GM12878 (cell line): ENCODE results near the gene RASGRP2. TPM values are rescaled to one million over a fixed set of nuclear protein-coding genes. Genes with fewer than 3 reads are reported as not detected.

Experiments used
- ATAC-seq: fragments of 200-7000 bp; cut with Tn5 transposase; 3 replicates; pipeline ENCODE4 v1.9.1; 2020; ENCODE audit warnings: mild to moderate bottlenecking, moderate library complexity
- BruUV-seq: library from RNA; stranded (reverse); fragments of 400-500 nt; replicated peaks from 2 replicates; lab custom pipeline; 2021; lab: Mats Ljungman, UMichigan
- CTCF ChIA-PET: fragments of 300-600 bp; sonication (Branson Sonifier 250); formaldehyde crosslinking; extraction: SDS; loops from one replicate; lab custom pipeline; 2021; ENCODE audit warnings: inconsistent platforms; lab: Yijun Ruan, JAX
- POLR2A ChIA-PET: fragments of 350-600 bp; formaldehyde crosslinking; extraction: SDS; loops from one replicate; lab custom pipeline; 2021; ENCODE audit warnings: inconsistent platforms; lab: Charles Lee
- RAD21 ChIA-PET: fragments of 300-600 bp; sonication (Branson Sonifier 250); formaldehyde crosslinking; loops from one replicate; lab custom pipeline; 2023; ENCODE audit warnings: antibody characterized with exemption; ENCODE audit not compliant: unreplicated experiment; lab: Charles Lee
- SMC1A ChIA-PET: fragments of 300-600 bp; sonication (Branson Sonifier 250); formaldehyde crosslinking; loops from one replicate; lab custom pipeline; 2023; ENCODE audit not compliant: unreplicated experiment, uncharacterized antibody; lab: Charles Lee
- DNase-seq: peaks from one replicate; pipeline ENCODE4 v3.0.0-alpha.2; 2011; ENCODE audit warnings: low read depth, low spot score
- FAIRE-seq: peaks from 3 replicates; lab custom pipeline; 2011; peaks lifted over from hg19 to GRCh38; lab: Jason Lieb, UNC
- H2AFZ ChIP-seq: 2 replicates; pipeline ENCODE4 v1.6.0; 2011; ENCODE audit warnings: low read depth, low read length, control low read depth; ENCODE audit not compliant: control insufficient read depth
- H3K27ac ChIP-seq: 2 replicates; pipeline ENCODE4 v1.5.1; 2011; ENCODE audit warnings: control low read depth; ENCODE audit not compliant: control insufficient read depth, insufficient read depth
- H3K27me3 ChIP-seq, 2 experiments: replicated peaks in 1 of 2; 2 replicates each; pipeline versions ENCODE4 v1.6.0 to v1.6.1; 2011; ENCODE audit warnings: low read length in 1 of 2; ENCODE audit not compliant: control insufficient read depth in 2 of 2, insufficient read depth in 2 of 2
- H3K36me3 ChIP-seq, 2 experiments: 2 replicates each; pipeline ENCODE4 v1.5.1; 2011; ENCODE audit warnings: low read length in 1 of 2; ENCODE audit not compliant: control insufficient read depth in 2 of 2, insufficient read depth in 2 of 2
- H3K4me1 ChIP-seq: 2 replicates; pipeline ENCODE4 v1.6.1; 2011; ENCODE audit warnings: mild to moderate bottlenecking, low read length, moderate library complexity, mixed read lengths; ENCODE audit not compliant: control insufficient read depth, insufficient read depth
- H3K4me2 ChIP-seq: 2 replicates; pipeline ENCODE4 v1.6.0; 2011; ENCODE audit warnings: control low read depth; ENCODE audit not compliant: control insufficient read depth, insufficient read depth
- H3K4me3 ChIP-seq: fragments of 200-600 bp; sonication (generic); 2 replicates; pipeline ENCODE4 v1.5.1; 2016
- H3K79me2 ChIP-seq: 2 replicates; pipeline ENCODE4 v1.6.0; 2011; ENCODE audit warnings: low read length; ENCODE audit not compliant: control insufficient read depth, insufficient read depth
- H3K9ac ChIP-seq: 2 replicates; pipeline ENCODE4 v1.8.0; 2011; ENCODE audit warnings: low read length, control low read depth, mixed read lengths; ENCODE audit not compliant: control insufficient read depth, insufficient read depth
- H3K9me3 ChIP-seq: replicated peaks from 3 replicates; pipeline ENCODE4 v1.5.1; 2011; ENCODE audit warnings: mild to moderate bottlenecking, low read length; ENCODE audit not compliant: control insufficient read depth, insufficient read depth
- H4K20me1 ChIP-seq: 2 replicates; pipeline ENCODE4 v1.6.0; 2011; ENCODE audit not compliant: control insufficient read depth, insufficient read depth
- BCL11A ChIP-seq: IDR thresholded peaks from 2 replicates; pipeline ENCODE4 v1.6.1; 2011; ENCODE audit warnings: low read depth, low read length
- DPF2 ChIP-seq: fragments of 450-650 bp; IDR thresholded peaks from 2 replicates; pipeline ENCODE4 v1.6.1; 2017; ENCODE audit warnings: mild to moderate bottlenecking
- IRF3 ChIP-seq: fragments of 450-650 bp; IDR thresholded peaks from 2 replicates; pipeline ENCODE4 v1.6.1; 2014; ENCODE audit warnings: mild to moderate bottlenecking
- RAD21 ChIP-seq: IDR thresholded peaks from 2 replicates; pipeline ENCODE4 v1.6.1; 2011; ENCODE audit warnings: mild to moderate bottlenecking, low read depth, low read length, moderate library complexity; ENCODE audit not compliant: insufficient read depth
- RAD51 ChIP-seq: fragments of 450-650 bp; IDR thresholded peaks from 2 replicates; pipeline ENCODE4 v1.6.1; 2016; ENCODE audit warnings: moderate library complexity, mild to moderate bottlenecking, inconsistent platforms
- SIX5 ChIP-seq: IDR thresholded peaks from 2 replicates; pipeline ENCODE4 v1.6.1; 2011; ENCODE audit warnings: mild to moderate bottlenecking, low read depth, low read length, moderate library complexity; ENCODE audit not compliant: severe bottlenecking
- SREBF2 ChIP-seq: IDR thresholded peaks from 2 replicates; pipeline ENCODE4 v1.6.1; 2012; ENCODE audit warnings: mild to moderate bottlenecking, low read length
- TCF3 ChIP-seq: IDR thresholded peaks from 2 replicates; pipeline ENCODE4 v1.6.1; 2012; ENCODE audit warnings: low read depth, mild to moderate bottlenecking, low read length, borderline replicate concordance; ENCODE audit not compliant: insufficient read depth
- ZNF24 ChIP-seq: fragments of 450-650 bp; IDR thresholded peaks from 2 replicates; pipeline ENCODE4 v1.6.1; 2017; ENCODE audit warnings: antibody characterized with exemption, mild to moderate bottlenecking
- WGBS: methylation state at CpG from one replicate; pipeline ENCODE4 v1.1.6; 2016; ENCODE audit warnings: low lambda C conversion rate; ENCODE audit not compliant: insufficient replicate concordance, insufficient coverage; ENCODE audit errors: missing lambda C conversion rate; 5-methylcytosine and 5-hydroxymethylcytosine counted together
- in situ Hi-C: fragments of 300-500 bp; cut with MboI; formaldehyde crosslinking; loops from 9 replicates; pipeline ENCODE4 v1.14.3; 2018; ENCODE audit warnings: mixed read lengths
- intact Hi-C: fragments of 100-400 bp; cut with micrococcal nuclease; formaldehyde crosslinking; loops from one replicate; pipeline ENCODE4 v1.14.2; 2022; ENCODE audit not compliant: unreplicated experiment
- polyA plus RNA-seq, 11 experiments: library from polyadenylated mRNA; depleted of rRNA in 4 of 11; unstranded in 6 of 11; stranded (reverse) in 5 of 11; fragments of >200 nt; fragmentation: Nextera tagmentation in 4 of 11; fragmentation: Illumina TruSeq in 1 of 11; extraction: Ambion mirVana in 4 of 11; extraction: Trizol in 1 of 11; gene quantifications; 1 replicate in 1 of 11; 2 replicates in 10 of 11; pipeline versions ENCODE4 v1.2.1 to v1.2.3, GENCODE V29; 2011 to 2016; ENCODE audit warnings: inconsistent platforms in 2 of 11, missing spikeins in 2 of 11, low read depth in 1 of 11
- total RNA-seq, 4 experiments: library from RNA; depleted of rRNA in 3 of 4; stranded (reverse); fragments of >200 nt in 3 of 4; fragmentation: Illumina TruSeq in 1 of 4; extraction: Trizol in 1 of 4; gene quantifications; 2 replicates each; pipeline versions ENCODE4 v1.2.1 to v1.2.3, GENCODE V29; 2013 to 2021

Gene RASGRP2
- total and polyA plus RNA-seq, 10 of the 15 experiments (the other 5 are each of a cell fraction or from before 2014, with no cell fraction given) = 0.26 to 9.0 (median 5.4) TPM

- H2AFZ ChIP-seq = no peak overlapping the region
- CTCF ChIA-PET = interaction anchor here (0.9 to 1.2 kb wide), 2 partner anchors 9 to 10 kb away, joined by 3 read pairs; no protein-coding TSS in a partner anchor
- ATAC-seq = no peak
- BruUV-seq = no TSS peak
- H3K9ac ChIP-seq = no peak overlapping the region
- peaks cover 5 to 16% of the 10 kb centered on the region in 2 experiments; a peak in 3 of 4 replicates for H3K36me3 ChIP-seq
- DNase-seq = no peak
- no peaks in the 10 kb centered on the region for H3K9me3 ChIP-seq
- H3K27me3 ChIP-seq = no peaks in the 10 kb centered on the region
- RAD21 ChIA-PET = no interaction called here
- POLR2A ChIA-PET = interaction anchor here (0.5 kb wide), 1 partner anchor 616 kb away, joined by 4 read pairs; no protein-coding TSS in a partner anchor
- no peaks in the 10 kb centered on the region for H3K4me1 ChIP-seq
- H3K79me2 ChIP-seq = no peaks in the 10 kb centered on the region
- intact Hi-C loops (no loop called here), in situ Hi-C loops (no loop called here)
- H3K4me3 ChIP-seq = no peak overlapping the region
- no peak overlapping the region for H3K4me2 ChIP-seq
- no peaks in the 10 kb centered on the region for H4K20me1 ChIP-seq
- no peak for FAIRE-seq
- TF ChIP-seq RAD21 (no peak), SIX5 (no peak), BCL11A (no peak), ZNF24 (no peak), TCF3 (no peak), RAD51 (no peak), IRF3 (no peak), SREBF2 (no peak), DPF2 (no peak)
- SMC1A ChIA-PET = no interaction called here
- H3K27ac ChIP-seq = no peak overlapping the region
- WGBS = 95% methylated on average over 9 of the region's 14 CpGs
Measured at GRCh38 chr11:64791781-64792291, 47.9 kb upstream of the RASGRP2 start.
